H1 (cell line): ENCODE measurements around the gene MSN. TPM values are rescaled to one million over a fixed set of nuclear protein-coding genes. Genes with fewer than 3 reads are reported as not detected.

ENCODE experiments used
- CTCF ChIA-PET: fragments of 300-600 bp; sonication (Branson Sonifier 250); formaldehyde crosslinking; loops from one replicate; lab custom pipeline; 2021; ENCODE audit not compliant: partially characterized antibody; lab: Charles Lee
- POLR2A ChIA-PET: fragments of 300-600 bp; sonication (Branson Sonifier 250); formaldehyde crosslinking; loops from one replicate; lab custom pipeline; 2021; ENCODE audit warnings: inconsistent platforms; ENCODE audit not compliant: partially characterized antibody; lab: Charles Lee
- DNase-seq, 2 experiments: peaks; one replicate each; pipeline versions ENCODE4 v3.0.0 to v3.0.0-alpha.2; 2010 to 2022; ENCODE audit warnings: low spot score in 2 of 2, low read depth in 1 of 2, mixed read lengths in 1 of 2
- FAIRE-seq: peaks from 2 replicates; lab custom pipeline; 2011; peaks lifted over from hg19 to GRCh38; lab: Jason Lieb, UNC
- H2AFZ ChIP-seq: 2 replicates; pipeline ENCODE4 v1.8.1; 2012; ENCODE audit warnings: low read length, inconsistent platforms
- H2AK5ac ChIP-seq: 2 replicates; pipeline ENCODE4 v1.6.1; 2013; ENCODE audit warnings: low read depth, low read length
- H2BK120ac ChIP-seq: replicated peaks from 2 replicates; pipeline ENCODE3; 2013; ENCODE audit warnings: low read depth, low read length, inconsistent platforms
- H2BK12ac ChIP-seq: 2 replicates; pipeline ENCODE4 v1.6.1; 2013; ENCODE audit warnings: low read depth, low read length
- H2BK15ac ChIP-seq: 2 replicates; pipeline ENCODE4 v1.6.1; 2013; ENCODE audit warnings: low read length
- H2BK20ac ChIP-seq: 2 replicates; pipeline ENCODE4 v1.6.1; 2013; ENCODE audit warnings: low read length
- H2BK5ac ChIP-seq: 2 replicates; pipeline ENCODE4 v1.6.1; 2013; ENCODE audit warnings: low read depth, low read length
- H3K14ac ChIP-seq: 2 replicates; pipeline ENCODE4 v1.6.1; 2013; ENCODE audit warnings: inconsistent platforms; ENCODE audit not compliant: insufficient read length
- H3K18ac ChIP-seq: 2 replicates; pipeline ENCODE4 v1.6.1; 2013; ENCODE audit warnings: low read length; ENCODE audit errors: extremely low read depth
- H3K23ac ChIP-seq: 2 replicates; pipeline ENCODE4 v1.6.1; 2013; ENCODE audit warnings: inconsistent platforms; ENCODE audit not compliant: insufficient read length
- H3K23me2 ChIP-seq: 2 replicates; pipeline ENCODE4 v1.6.1; 2013; ENCODE audit warnings: low read depth, low read length
- H3K27ac ChIP-seq: 2 replicates; pipeline ENCODE4 v1.6.1; 2011; ENCODE audit warnings: low read depth, low read length, inconsistent platforms
- H3K27me3 ChIP-seq, 4 experiments: replicated peaks in 1 of 4; 1 replicate in 1 of 4; 2 replicates in 3 of 4; pipeline versions ENCODE4 v1.6.1 to v1.8.1; 2011 to 2013; ENCODE audit warnings: low read length in 3 of 4, mild to moderate bottlenecking in 3 of 4, inconsistent platforms in 2 of 4, mixed read lengths in 2 of 4, moderate library complexity in 1 of 4; ENCODE audit not compliant: control insufficient read depth in 3 of 4, insufficient read depth in 3 of 4; ENCODE audit errors: extremely low read depth in 1 of 4
- H3K36me3 ChIP-seq, 4 experiments: 2 replicates each; pipeline versions ENCODE4 v1.6.1 to v1.8.1; 2011 to 2013; ENCODE audit warnings: mild to moderate bottlenecking in 4 of 4, low read length in 3 of 4, moderate library complexity in 2 of 4, control low read depth in 1 of 4, inconsistent platforms in 1 of 4; ENCODE audit not compliant: insufficient read depth in 4 of 4, control insufficient read depth in 2 of 4
- H3K4ac ChIP-seq: replicated peaks from 2 replicates; pipeline ENCODE3; 2013; ENCODE audit warnings: low read length, low read depth, mixed read lengths, inconsistent platforms; ENCODE audit not compliant: insufficient read length
- H3K4me1 ChIP-seq, 4 experiments: replicated peaks in 1 of 4; 1 replicate in 1 of 4; 2 replicates in 3 of 4; pipeline versions ENCODE4 v1.6.1 to v1.8.1; 2011 to 2013; ENCODE audit warnings: low read length in 3 of 4, inconsistent platforms in 2 of 4, mixed read lengths in 1 of 4; ENCODE audit not compliant: insufficient read depth in 4 of 4, control insufficient read depth in 3 of 4
- H3K4me2 ChIP-seq, 2 experiments: 2 replicates each; pipeline versions ENCODE4 v1.6.1 to v1.8.1; 2011 to 2013; ENCODE audit warnings: low read depth in 2 of 2, low read length in 2 of 2, control low read depth in 1 of 2, inconsistent platforms in 1 of 2, mild to moderate bottlenecking in 1 of 2; ENCODE audit not compliant: insufficient read depth in 1 of 2
- H3K4me3 ChIP-seq, 4 experiments: fragments of 200-600, 300-600 bp in 1 of 4; sonication (generic), shearing (Covaris generic), sonication (Bioruptor Twin) in 1 of 4; 2 replicates each; pipeline versions ENCODE4 v1.5.1 to v1.8.1; 2011 to 2016; ENCODE audit warnings: low read length in 4 of 4, low read depth in 3 of 4, control low read depth in 2 of 4, inconsistent platforms in 2 of 4, mild to moderate bottlenecking in 2 of 4, mixed read lengths in 1 of 4, moderate library complexity in 1 of 4; ENCODE audit not compliant: insufficient read depth in 2 of 4; ENCODE audit errors: extremely low read depth in 1 of 4
- H3K56ac ChIP-seq: replicated peaks from 2 replicates; pipeline ENCODE3; 2013; ENCODE audit warnings: low read depth, mild to moderate bottlenecking, mixed read lengths, low read length, inconsistent platforms; ENCODE audit not compliant: insufficient read length
- H3K79me1 ChIP-seq: 2 replicates; pipeline ENCODE4 v1.6.1; 2013; ENCODE audit warnings: low read depth, low read length, control low read depth
- H3K79me2 ChIP-seq, 2 experiments: 2 replicates each; pipeline versions ENCODE4 v1.6.1 to v1.8.1; 2012 to 2013; ENCODE audit warnings: low read length in 2 of 2, mild to moderate bottlenecking in 2 of 2, inconsistent platforms in 1 of 2; ENCODE audit not compliant: insufficient read depth in 2 of 2, control insufficient read depth in 1 of 2
- H3K9ac ChIP-seq, 4 experiments: replicated peaks in 1 of 4; 1 replicate in 1 of 4; 2 replicates in 3 of 4; pipeline versions ENCODE4 v1.6.1 to v1.8.1; 2011 to 2013; ENCODE audit warnings: low read depth in 3 of 4, low read length in 3 of 4, control low read depth in 2 of 4, mild to moderate bottlenecking in 2 of 4, moderate library complexity in 2 of 4, inconsistent platforms in 1 of 4; ENCODE audit errors: extremely low read depth in 1 of 4
- H3K9me3 ChIP-seq, 2 experiments: 2 replicates each; pipeline versions ENCODE4 v1.6.1 to v1.8.1; 2012 to 2013; ENCODE audit warnings: mild to moderate bottlenecking in 2 of 2, moderate library complexity in 2 of 2, control low read depth in 1 of 2, inconsistent platforms in 1 of 2, low read depth in 1 of 2, low read length in 1 of 2, mixed read lengths in 1 of 2; ENCODE audit not compliant: insufficient read depth in 2 of 2
- H4K20me1 ChIP-seq, 2 experiments: replicated peaks in 1 of 2; 2 replicates each; pipeline versions ENCODE3 to v1.8.1; 2011 to 2013; ENCODE audit warnings: inconsistent platforms in 2 of 2, low read length in 2 of 2, mild to moderate bottlenecking in 1 of 2; ENCODE audit not compliant: insufficient read depth in 2 of 2, control insufficient read depth in 1 of 2
- H4K5ac ChIP-seq: 2 replicates; pipeline ENCODE4 v1.6.1; 2013; ENCODE audit warnings: low read length, low read depth, mixed read lengths, inconsistent platforms; ENCODE audit not compliant: insufficient read length
- H4K8ac ChIP-seq: 2 replicates; pipeline ENCODE4 v1.8.0; 2013; ENCODE audit warnings: mild to moderate bottlenecking, moderate library complexity, low read length, inconsistent platforms; ENCODE audit not compliant: insufficient read depth; ENCODE audit errors: extremely low read depth
- H4K91ac ChIP-seq: replicated peaks from 2 replicates; pipeline ENCODE3; 2013; ENCODE audit warnings: low read length, mixed read lengths, inconsistent platforms; ENCODE audit not compliant: insufficient read length
- ASH2L ChIP-seq: fragments of 200-600, 300-600 bp; sonication (generic); IDR thresholded peaks from one replicate; pipeline ENCODE4 v1.7.1; 2017; ENCODE audit warnings: low read length
- ATF3 ChIP-seq: IDR thresholded peaks from 2 replicates; pipeline ENCODE4 v1.6.1; 2011; ENCODE audit warnings: low read depth, mild to moderate bottlenecking, low read length; ENCODE audit not compliant: insufficient read depth
- BACH1 ChIP-seq: IDR thresholded peaks from 2 replicates; pipeline ENCODE4 v1.6.1; 2012; ENCODE audit warnings: low read length, improper control_type of control experiment
- CBX8 ChIP-seq: fragments of 300-800, 300-1000 bp; sonication (generic); IDR thresholded peaks from 2 replicates; pipeline ENCODE4 v1.7.1; 2016; ENCODE audit warnings: low read depth, low read length, borderline replicate concordance
- EGR1 ChIP-seq: IDR thresholded peaks from 2 replicates; pipeline ENCODE4 v1.6.1; 2011; ENCODE audit warnings: low read depth, low read length, borderline replicate concordance
- EZH2 ChIP-seq: fragments of 200-600 bp; sonication (generic); IDR thresholded peaks from 2 replicates; pipeline ENCODE4 v1.7.1; 2012; ENCODE audit warnings: low read depth, mild to moderate bottlenecking, moderate library complexity, low read length, inconsistent platforms; ENCODE audit not compliant: severe bottlenecking
- HDAC2 ChIP-seq, 2 experiments: fragments of 300-600 bp in 1 of 2; sonication (generic) in 1 of 2; IDR thresholded peaks; 2 replicates each; pipeline ENCODE4 v1.6.1; 2011 to 2012; ENCODE audit warnings: low read depth in 2 of 2, low read length in 2 of 2, mild to moderate bottlenecking in 2 of 2, moderate library complexity in 2 of 2, borderline replicate concordance in 1 of 2, inconsistent platforms in 1 of 2
- JUN ChIP-seq: IDR thresholded peaks from 2 replicates; pipeline ENCODE4 v1.6.1; 2011; ENCODE audit warnings: low read depth, mild to moderate bottlenecking, improper control_type of control experiment, low read length
- RBBP5 ChIP-seq: IDR thresholded peaks from 2 replicates; pipeline ENCODE4 v1.7.1; 2012; ENCODE audit warnings: low read depth, mild to moderate bottlenecking, inconsistent platforms, low read length, moderate library complexity, borderline replicate concordance
- RFX5 ChIP-seq: IDR thresholded peaks from 2 replicates; pipeline ENCODE4 v1.6.1; 2011; ENCODE audit warnings: low read depth, low read length, improper control_type of control experiment, borderline replicate concordance
- SIRT6 ChIP-seq: IDR thresholded peaks from one replicate; pipeline ENCODE4 v1.7.1; 2012; ENCODE audit warnings: low read length, inconsistent platforms
- TAF1 ChIP-seq: IDR thresholded peaks from 2 replicates; pipeline ENCODE4 v1.6.1; 2011; ENCODE audit warnings: mild to moderate bottlenecking, low read depth, low read length
- TEAD4 ChIP-seq: IDR thresholded peaks from 2 replicates; pipeline ENCODE4 v1.6.1; 2012; ENCODE audit warnings: low read depth, low read length, inconsistent platforms, mixed read lengths
- ZNF274 ChIP-seq: IDR thresholded peaks from 2 replicates; pipeline ENCODE4 v1.7.0; 2012; ENCODE audit warnings: low read length, borderline replicate concordance; ENCODE audit errors: extremely low read depth
- WGBS, 2 experiments: shearing (Covaris generic) in 1 of 2; methylation state at CpG; one replicate each; pipeline versions ENCODE4 v1.1.6 to v1.1.7; 2013 to 2015; ENCODE audit warnings: low lambda C conversion rate in 2 of 2, mixed read lengths in 2 of 2, inconsistent platforms in 1 of 2, low coverage in 1 of 2, missing lambda C conversion rate in 1 of 2; ENCODE audit not compliant: insufficient replicate concordance in 2 of 2, insufficient coverage in 1 of 2, insufficient read length in 1 of 2; ENCODE audit errors: extremely low coverage in 1 of 2, missing lambda C conversion rate in 1 of 2; 5-methylcytosine and 5-hydroxymethylcytosine counted together
- polyA plus RNA-seq, 7 experiments: library from polyadenylated mRNA; depleted of rRNA in 3 of 7; stranded (reverse) in 5 of 7; unstranded in 2 of 7; fragments of >200 nt in 5 of 7; fragments of 200-250 nt in 2 of 7; gene quantifications; 1 replicate in 5 of 7; 2 replicates in 1 of 7; 4 replicates in 1 of 7; pipeline versions ENCODE4 v1.2.1 to v1.2.3, GENCODE V29; 2011 to 2013; ENCODE audit warnings: missing spikeins in 2 of 7, mixed read lengths in 2 of 7
- total RNA-seq: library from RNA; stranded (reverse); fragmentation: NEBNext Ultra II Directional; extraction: Animal tissue kit (Norgen Biotek cat#: 25700); gene quantifications from 2 replicates; pipeline ENCODE4 v1.2.1, GENCODE V29; 2021

MSN gene
- total and polyA plus RNA-seq, 2 of the 8 experiments (the other 6 are each of a cell fraction or from before 2014, with no cell fraction given): 112 to 133 TPM

- DNase-seq (no peak), FAIRE-seq (no peak)
- H3K36me3 ChIP-seq: no peaks in the 10 kb centered on the region
- no peaks in the 10 kb centered on the region for H3K23me2 ChIP-seq
- no peak overlapping the region for H4K91ac ChIP-seq
- no peak overlapping the region for H2AFZ ChIP-seq
- no peaks in the 10 kb centered on the region for H4K20me1 ChIP-seq
- H2BK120ac ChIP-seq: no peak overlapping the region
- no peak overlapping the region for H2BK12ac ChIP-seq
- no peak overlapping the region for H4K5ac ChIP-seq
- H3K18ac ChIP-seq: no peak overlapping the region
- POLR2A ChIA-PET: interaction anchor here (0.7 kb wide), 1 partner anchor 14 kb away, joined by 3 read pairs; no protein-coding TSS in a partner anchor
- peaks cover 4% of the 10 kb centered on the region; the same call in 1 of the 2 replicates for H3K79me1 ChIP-seq
- no peak overlapping the region for H3K56ac ChIP-seq
- CTCF ChIA-PET: no interaction called here
- no peak overlapping the region for H2AK5ac ChIP-seq
- no peak overlapping the region for H3K9ac ChIP-seq
- H3K4me2 ChIP-seq: no peak overlapping the region
- no peak overlapping the region for H3K4ac ChIP-seq
- no peak overlapping the region for H2BK5ac ChIP-seq
- peaks cover 0 to 71% of the 10 kb centered on the region in 2 experiments; a peak in 2 of 4 replicates for H3K79me2 ChIP-seq
- H3K23ac ChIP-seq: no peak overlapping the region
- no peak overlapping the region for H3K4me3 ChIP-seq
- H2BK20ac ChIP-seq: no peak overlapping the region
- H3K9me3 ChIP-seq: no peaks in the 10 kb centered on the region
- no peak overlapping the region for H2BK15ac ChIP-seq
- peaks cover 0 to 6% (median 0%) of the 10 kb centered on the region in 4 experiments; a peak in 2 of 7 replicates for H3K4me1 ChIP-seq
- no peak overlapping the region for H3K14ac ChIP-seq
- no peak overlapping the region for H3K27ac ChIP-seq
- H4K8ac ChIP-seq: no peak overlapping the region
- 75% methylated on average over 2 of the region's 3 CpGs; no CpG with 5 or more reads in 1 of the 2 experiments for WGBS, 2 experiments
- no peaks in the 10 kb centered on the region for H3K27me3 ChIP-seq
- TF ChIP-seq TAF1 (no peak), JUN (no peak), RBBP5 (no peak), HDAC2 (IDR thresholded peaks at IDR 0.05; ENCODE audit: borderline replicate concordance in 1 of 2, low read depth in 2 of 2, low read length in 2 of 2) (no peak), EGR1 (no peak), SIRT6 (no peak), TEAD4 (no peak), RFX5 (no peak), ATF3 (no peak), EZH2 (no peak), CBX8 (no peak), BACH1 (no peak), ZNF274 (no peak), ASH2L (no peak)
These were observed 3.8 kb downstream of the MSN start for GRCh38 chrX:65671286-65671685.
